Activated CD8-positive, alpha-beta memory T cell treated with anti-CD3 and anti-CD28 coated beads for 36 hours (primary cell): ENCODE data around the gene MBD3L5. TPM values are rescaled to one million over a fixed set of nuclear protein-coding genes. Genes with fewer than 3 reads are reported as not detected.
"Not testable (repeated sequence)": the region's sequence is repeated elsewhere in the genome, so short reads cannot be mapped to it uniquely, and the experiment has no call there.

Experiments used
- CTCF ChIA-PET: fragments of 350-600 bp; sonication (Branson Sonifier 250); formaldehyde crosslinking; loops from one replicate; lab custom pipeline; 2021; ENCODE audit warnings: antibody characterized with exemption; lab: Charles Lee
- POLR2A ChIA-PET: fragments of 350-600 bp; sonication (Branson Sonifier 250); formaldehyde crosslinking; loops from one replicate; lab custom pipeline; 2021; ENCODE audit warnings: antibody characterized with exemption; lab: Charles Lee
- total RNA-seq, 2 experiments: library from RNA; stranded (reverse); gene quantifications; one replicate each; pipeline ENCODE4 v1.2.3, GENCODE V29; 2021

The MBD3L5 gene
- total RNA-seq, 2 experiments from 2014 or later = not detected

DNA sequence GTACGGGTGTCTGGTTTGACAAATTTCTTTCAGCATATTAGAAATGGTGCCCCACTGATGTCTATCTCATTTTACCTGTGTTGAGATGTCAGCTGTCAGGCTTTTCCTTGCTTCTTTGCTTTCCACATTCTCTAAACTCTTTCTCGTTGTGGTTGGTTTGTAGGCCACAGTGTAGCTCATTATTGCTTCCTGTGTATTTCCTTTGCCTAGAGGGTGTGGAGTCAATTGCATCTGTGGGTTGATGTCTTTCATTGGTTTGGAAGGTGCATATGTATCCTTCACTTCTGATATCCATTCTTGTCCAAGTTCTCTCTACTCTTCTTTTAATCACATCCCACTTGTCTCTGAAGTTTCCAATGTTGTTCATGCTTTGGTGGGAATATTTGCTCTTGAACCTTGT is 11.2 kb downstream of the MBD3L5 start:
- CTCF ChIA-PET, POLR2A ChIA-PET: not testable (repeated sequence)

DNA sequence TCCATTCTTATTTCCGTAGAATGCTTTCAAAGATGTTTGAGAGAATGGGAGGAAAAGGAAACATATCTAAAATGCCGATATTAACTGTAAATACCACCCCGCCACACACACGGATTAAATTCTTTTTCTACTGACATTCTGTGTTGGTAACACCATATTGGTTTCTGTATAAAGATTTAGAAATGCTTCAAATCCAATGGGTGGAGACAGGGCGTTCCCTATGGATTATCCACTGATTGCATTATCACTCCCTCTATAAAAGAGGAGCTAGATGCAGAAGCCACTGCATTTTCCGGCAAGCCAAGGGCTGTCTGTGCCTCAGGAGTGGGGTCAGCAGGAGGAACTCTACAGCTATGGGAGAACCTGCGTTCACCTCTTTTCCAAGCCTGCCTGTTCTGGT is 18.6 kb downstream of the MBD3L5 start, which contains the start of gene MBD3L2:
MBD3L2 (plus strand) TSS at position 301 of the 400 bp plus-strand sequence; CDS start at position 354, 53 bp downstream.
- POLR2A ChIA-PET, CTCF ChIA-PET: not testable (repeated sequence)

GRCh38 chr19:7051421-7051820 is 21.0 kb downstream of the MBD3L5 start:
- POLR2A ChIA-PET, CTCF ChIA-PET: not testable (repeated sequence)

GRCh38 chr19:7052896-7053295 is 22.5 kb downstream of the MBD3L5 start:
- CTCF ChIA-PET, POLR2A ChIA-PET: not testable (repeated sequence)

DNA sequence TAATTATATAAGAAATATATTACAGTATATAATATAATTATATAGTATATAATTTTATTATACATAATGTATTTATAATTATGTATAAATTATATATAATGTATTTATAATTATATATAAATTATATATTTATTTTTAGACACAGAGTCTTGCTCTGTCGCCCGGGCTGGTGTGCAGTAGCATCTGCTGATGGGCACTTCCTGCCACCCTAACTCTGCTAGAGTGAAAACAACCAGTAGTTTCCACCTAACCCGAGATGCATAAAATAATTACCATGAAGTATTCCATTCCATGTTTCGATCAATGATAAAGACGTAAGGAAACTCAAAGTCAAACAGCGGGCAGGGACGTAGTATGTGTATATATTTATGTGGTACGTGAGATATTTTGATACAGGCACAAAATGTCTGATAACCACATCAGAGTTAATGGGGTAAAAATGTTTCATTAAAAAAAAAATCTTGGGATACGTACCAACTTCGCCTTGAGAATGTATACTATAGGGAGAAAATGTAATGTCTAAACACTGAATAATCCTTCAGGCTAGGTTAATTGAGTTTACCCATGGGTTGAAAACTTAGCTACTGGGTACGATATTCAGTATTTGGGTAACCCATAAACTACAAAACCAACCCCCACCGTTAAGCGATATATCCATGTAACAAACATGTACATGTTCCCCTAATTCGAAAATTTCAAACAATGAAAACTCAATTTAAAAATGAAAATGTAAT is 24.4 kb downstream of the MBD3L5 start:
- POLR2A ChIA-PET, CTCF ChIA-PET: not testable (repeated sequence)

DNA sequence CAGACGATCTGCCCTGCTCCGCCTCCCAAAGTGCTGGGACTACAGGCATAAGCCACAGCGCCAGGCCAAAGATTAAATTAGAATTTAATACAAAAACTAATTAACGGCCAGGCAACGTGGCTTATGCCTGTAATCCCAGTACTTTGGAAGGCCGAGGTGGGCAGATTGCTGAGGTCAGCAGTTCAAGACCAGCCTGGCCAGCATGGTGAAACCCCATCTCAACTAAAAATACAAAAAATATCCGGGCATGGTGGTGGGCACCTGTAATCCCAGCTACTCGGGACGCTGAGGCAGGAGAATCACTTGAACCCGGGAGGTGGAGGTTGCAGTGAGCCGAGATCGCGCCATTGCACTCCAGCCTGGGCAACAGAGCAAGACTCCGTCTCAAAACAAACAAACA is 25.3 kb downstream of the MBD3L5 start:
- CTCF ChIA-PET, POLR2A ChIA-PET: not testable (repeated sequence)

DNA sequence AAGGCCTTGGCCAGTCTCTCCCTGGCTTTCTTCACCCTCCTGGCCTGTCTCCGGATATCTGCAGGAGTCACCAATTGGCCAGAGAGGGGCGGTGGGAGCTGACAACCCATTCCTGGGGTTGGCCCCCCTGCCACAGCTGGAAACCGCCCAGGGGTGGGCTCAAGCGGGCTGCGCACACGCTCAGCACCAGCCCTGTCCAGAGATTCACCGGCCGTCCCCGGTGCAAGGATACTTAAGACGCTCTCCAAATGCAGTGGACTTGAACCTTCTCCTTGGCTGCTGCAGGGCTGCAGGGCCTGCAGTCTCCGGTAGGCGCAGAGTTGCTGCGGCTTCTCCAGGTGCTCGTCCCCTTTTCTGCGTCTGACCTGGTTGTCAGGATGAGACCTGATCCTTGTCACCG is 26.0 kb downstream of the MBD3L5 start:
- CTCF ChIA-PET, POLR2A ChIA-PET: not testable (repeated sequence)

GRCh38 chr19:7058576-7058975 is 28.2 kb downstream of the MBD3L5 start, which contains the start of gene MBD3L3:
Gene MBD3L3, minus strand, starts transcription at chr19:7058676. Its CDS starts 71 bp downstream, at chr19:7058605.
- CTCF ChIA-PET, POLR2A ChIA-PET: not testable (repeated sequence)

- CTCF ChIA-PET, POLR2A ChIA-PET: not testable (repeated sequence)
These were observed 29.6 kb downstream of the MBD3L5 start for GRCh38 chr19:7059977-7060376.

GRCh38 chr19:7063339-7063738 is 33.0 kb downstream of the MBD3L5 start:
- POLR2A ChIA-PET = no interaction called here
- CTCF ChIA-PET = interaction anchor here (1.4 kb wide), 1 partner anchor 199 kb away, joined by 3 read pairs; no protein-coding TSS in a partner anchor

GRCh38 chr19:7063764-7064418 is 33.5 kb downstream of the MBD3L5 start:
- CTCF ChIA-PET = interaction anchor here (0.6 to 1.4 kb wide), 2 partner anchors 199 to 288 kb away, joined by 3 read pairs; no protein-coding TSS in a partner anchor
- POLR2A ChIA-PET = no interaction called here

GRCh38 chr19:7067122-7067521 is 36.7 kb downstream of the MBD3L5 start:
- POLR2A ChIA-PET, CTCF ChIA-PET: not testable (repeated sequence)

DNA sequence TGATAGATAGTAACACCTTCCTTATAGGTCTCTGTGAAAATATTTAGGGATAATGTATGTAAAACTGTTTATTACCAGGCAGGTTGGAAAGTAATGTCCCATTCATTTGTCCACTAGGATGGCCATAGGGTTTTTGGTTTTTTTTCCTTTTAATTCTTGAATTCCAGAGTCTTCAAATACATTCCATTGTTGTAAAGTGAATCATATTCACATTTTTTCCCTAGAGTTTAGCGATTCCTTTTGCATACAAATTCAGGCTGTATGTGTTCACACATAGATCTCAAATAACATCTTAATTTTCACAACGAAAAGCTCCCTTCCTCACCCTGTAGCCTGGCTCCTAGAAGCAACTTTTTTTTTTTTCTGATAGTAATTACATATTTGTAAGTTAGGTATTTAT is 37.3 kb downstream of the MBD3L5 start:
- CTCF ChIA-PET = no interaction called here
- POLR2A ChIA-PET = interaction anchor here (2.5 kb wide), 1 partner anchor 32 kb away, joined by 7 read pairs; no protein-coding TSS in a partner anchor

- POLR2A ChIA-PET = interaction anchor here (0.5 to 2.5 kb wide), 3 partner anchors 31 to 959 kb away, joined by 3 to 7 read pairs (median 4); no protein-coding TSS in a partner anchor
- CTCF ChIA-PET = interaction anchor here (0.6 to 1.0 kb wide), 3 partner anchors 31 to 970 kb away, joined by 3 to 5 read pairs (median 3); no protein-coding TSS in a partner anchor
These were observed 38.2 kb downstream of the MBD3L5 start for GRCh38 chr19:7068599-7068998.

GRCh38 chr19:7069042-7069903 is 38.9 kb downstream of the MBD3L5 start, which contains the start of gene ZNF557:
Gene ZNF557, plus strand, starts transcription at chr19:7069703. Its CDS starts 5,372 bp downstream, at chr19:7075075.
- ChIA-PET CTCF (interaction anchor here (0.7 to 1.5 kb wide), 4 partner anchors 12 to 336 kb away, joined by 3 to 5 read pairs (median 3); no protein-coding TSS in a partner anchor), POLR2A (interaction anchor here (0.5 to 2.5 kb wide), 4 partner anchors 30 to 846 kb away, joined by 4 to 7 read pairs (median 4); no protein-coding TSS in a partner anchor)

DNA sequence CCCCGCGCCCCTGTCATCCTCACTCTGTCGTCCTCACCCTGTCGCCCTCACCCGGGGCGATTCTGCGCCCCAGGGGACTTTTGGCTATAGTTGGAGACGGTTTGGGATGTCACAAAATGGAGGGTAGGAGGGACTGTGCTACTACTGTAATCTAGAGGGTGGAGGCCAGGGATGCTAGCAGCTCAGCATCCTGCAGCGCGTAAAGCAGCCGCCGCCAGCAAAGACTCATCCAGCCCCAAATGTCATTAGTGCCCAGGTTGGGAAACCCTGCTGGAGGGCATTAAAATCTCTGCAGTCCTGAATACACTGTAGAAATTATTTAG is 39.5 kb downstream of the MBD3L5 start:
- CTCF ChIA-PET = interaction anchor here (0.9 to 1.5 kb wide), 2 partner anchors 12 to 285 kb away, joined by 3 to 5 read pairs; no protein-coding TSS in a partner anchor
- POLR2A ChIA-PET = interaction anchor here (0.5 to 2.5 kb wide), 2 partner anchors 17 to 30 kb away, joined by 7 to 8 read pairs; no protein-coding TSS in a partner anchor

- POLR2A ChIA-PET = no interaction called here
These were observed 42.2 kb downstream of the MBD3L5 start for GRCh38 chr19:7072541-7072940.

GRCh38 chr19:7074705-7075282 is 44.4 kb downstream of the MBD3L5 start:
- ChIA-PET POLR2A (no interaction called here), CTCF (no interaction called here)

More at GRCh38 chr19:7072541-7072940, 42.2 kb downstream of the MBD3L5 start:
- CTCF ChIA-PET = no interaction called here
